Tibial nerve (tissue), 4 donors: ENCODE measurements around the gene BIRC3. TPM values are rescaled to one million over a fixed set of nuclear protein-coding genes. Genes with fewer than 3 reads are reported as not detected.

ENCODE experiments used
- DNase-seq, 2 donors: peaks; one replicate each; pipeline ENCODE4 v3.0.0-alpha.2; 2019; ENCODE audit warnings: low spot score in 2 of 2
- H3K27ac ChIP-seq, 4 donors: fragments of 200-600 bp; sonication (generic) in 3 of 4; one replicate each; pipeline ENCODE4 v1.5.1; 2017 to 2019; ENCODE audit warnings: mild to moderate bottlenecking in 1 of 4
- H3K27me3 ChIP-seq, 2 donors: fragments of 200-600 bp; sonication (generic) in 1 of 2; one replicate each; pipeline versions ENCODE4 v1.5.1 to v1.6.0; 2017 to 2019
- H3K36me3 ChIP-seq, 3 donors: fragments of 200-600 bp; sonication (generic); one replicate each; pipeline ENCODE4 v1.5.1; 2018 to 2019
- H3K4me1 ChIP-seq, 4 donors: fragments of 200-600 bp; sonication (generic) in 3 of 4; one replicate each; pipeline ENCODE4 v1.5.1; 2017 to 2019
- H3K4me3 ChIP-seq, 4 donors: fragments of 200-600 bp; sonication (generic) in 3 of 4; one replicate each; pipeline ENCODE4 v1.5.1; 2017 to 2019; ENCODE audit warnings: mild to moderate bottlenecking in 1 of 4, moderate library complexity in 1 of 4
- H3K9me3 ChIP-seq, 4 donors: fragments of 200-600 bp; sonication (generic) in 3 of 4; one replicate each; pipeline ENCODE4 v1.5.1; 2017 to 2019
- EP300 ChIP-seq, 2 donors: sonication (generic); formaldehyde crosslinking; IDR thresholded peaks; one replicate each; pipeline ENCODE4 v1.6.1; 2017; ENCODE audit warnings: antibody characterized with exemption in 2 of 2, mild to moderate bottlenecking in 1 of 2
- POLR2A ChIP-seq, 2 donors: fragments of 450-650 bp; IDR thresholded peaks; one replicate each; pipeline ENCODE4 v1.6.1; 2017; ENCODE audit warnings: antibody characterized with exemption in 2 of 2, mild to moderate bottlenecking in 2 of 2, moderate library complexity in 2 of 2
- WGBS, 2 donors: methylation state at CpG; one replicate each; pipeline ENCODE4 v1.1.5; 2018; 5-methylcytosine and 5-hydroxymethylcytosine counted together
- total RNA-seq, 4 donors: library from RNA; depleted of rRNA; stranded (reverse); fragments of >200 nt; gene quantifications; one replicate each; pipeline ENCODE4 v1.1.0, GENCODE V29; 2016
- TF ChIP-seq, protein P1 (sequence below), 5 experiments: fragments of 200-600 bp in 3 of 5; fragments of 450-650 bp in 2 of 5; sonication (generic) in 3 of 5; IDR thresholded peaks; one replicate each; pipeline ENCODE4 v1.5.1; 2016 to 2019; ENCODE audit warnings: antibody characterized with exemption in 5 of 5, mild to moderate bottlenecking in 3 of 5, moderate library complexity in 2 of 5

BIRC3 gene
- total RNA-seq, 4 donors from 2014 or later = 12.9 to 28.2 (median 20.3) TPM

DNA sequence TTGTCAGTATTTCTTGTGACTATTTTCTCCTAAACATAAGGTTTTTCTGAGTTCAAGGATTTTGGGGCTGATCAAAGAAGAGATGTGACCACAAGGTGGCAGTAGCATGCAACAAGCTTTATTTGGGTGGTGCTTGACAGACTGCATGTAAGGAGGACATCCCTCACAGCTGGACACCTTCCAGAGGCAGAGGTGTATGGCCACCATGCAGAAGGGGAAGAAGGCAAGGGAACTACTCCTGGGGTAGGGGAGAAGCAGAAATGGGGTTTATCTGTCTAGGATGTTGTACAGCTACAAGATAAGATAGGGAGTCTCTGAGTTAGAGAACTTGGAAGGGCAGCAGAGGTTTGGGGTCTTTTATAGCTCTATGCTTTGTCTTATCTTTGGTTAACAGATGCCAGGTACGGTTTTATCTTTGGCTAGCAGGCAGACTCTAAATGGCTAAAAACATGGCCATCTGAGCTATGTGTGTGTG lies 24.6 kb downstream of the BIRC3 start:
- TF ChIP-seq POLR2A (IDR thresholded peaks at IDR 0.05) (no peak), EP300 (IDR thresholded peaks at IDR 0.05) (no peak)
- TF ChIP-seq, protein P1, sequence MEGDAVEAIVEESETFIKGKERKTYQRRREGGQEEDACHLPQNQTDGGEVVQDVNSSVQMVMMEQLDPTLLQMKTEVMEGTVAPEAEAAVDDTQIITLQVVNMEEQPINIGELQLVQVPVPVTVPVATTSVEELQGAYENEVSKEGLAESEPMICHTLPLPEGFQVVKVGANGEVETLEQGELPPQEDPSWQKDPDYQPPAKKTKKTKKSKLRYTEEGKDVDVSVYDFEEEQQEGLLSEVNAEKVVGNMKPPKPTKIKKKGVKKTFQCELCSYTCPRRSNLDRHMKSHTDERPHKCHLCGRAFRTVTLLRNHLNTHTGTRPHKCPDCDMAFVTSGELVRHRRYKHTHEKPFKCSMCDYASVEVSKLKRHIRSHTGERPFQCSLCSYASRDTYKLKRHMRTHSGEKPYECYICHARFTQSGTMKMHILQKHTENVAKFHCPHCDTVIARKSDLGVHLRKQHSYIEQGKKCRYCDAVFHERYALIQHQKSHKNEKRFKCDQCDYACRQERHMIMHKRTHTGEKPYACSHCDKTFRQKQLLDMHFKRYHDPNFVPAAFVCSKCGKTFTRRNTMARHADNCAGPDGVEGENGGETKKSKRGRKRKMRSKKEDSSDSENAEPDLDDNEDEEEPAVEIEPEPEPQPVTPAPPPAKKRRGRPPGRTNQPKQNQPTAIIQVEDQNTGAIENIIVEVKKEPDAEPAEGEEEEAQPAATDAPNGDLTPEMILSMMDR (IDR thresholded peaks at IDR 0.05) = peak; percentile 75 to 84 (median 76)
- peak; percentile 57 to 95 for DNase-seq
- WGBS, 2 donors = 56 to 87% methylated on average over 1 of the region's 1 CpG

DNA sequence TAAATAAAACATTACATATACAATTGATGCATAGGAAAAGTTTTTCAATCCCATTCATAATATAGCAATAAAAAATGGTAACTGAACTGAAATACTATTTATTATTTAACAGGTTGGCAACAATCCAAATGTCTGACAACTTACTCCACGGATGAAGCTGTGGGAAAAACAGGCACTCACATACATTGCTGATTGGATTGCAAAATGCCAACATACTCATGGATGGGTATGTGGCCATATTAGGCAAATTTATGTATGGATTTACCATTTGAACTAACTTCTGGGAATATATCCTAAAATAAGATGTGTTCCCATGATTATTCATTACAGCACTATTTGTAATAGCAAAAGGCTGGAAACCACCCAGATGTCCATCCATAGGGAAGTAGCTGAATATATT lies 26.5 kb downstream of the BIRC3 start:
- Histone ChIP-seq H3K9me3 (no peaks in the 10 kb centered on the region), H3K36me3 (peaks cover 0 to 1% (median 0%) of the 10 kb centered on the region in 3 donors), H3K27me3 (no peaks in the 10 kb centered on the region), H3K4me1 (peaks cover 0 to 38% (median 5%) of the 10 kb centered on the region in 4 donors), H3K27ac (no peak overlapping the region), H3K4me3 (no peak overlapping the region)
- 17 to 28% methylated on average over 1 of the region's 1 CpG for WGBS, 2 donors
- no peak for DNase-seq
- TF ChIP-seq, protein P1 (IDR thresholded peaks at IDR 0.05) = no peak
- TF ChIP-seq POLR2A (IDR thresholded peaks at IDR 0.05) (no peak), EP300 (IDR thresholded peaks at IDR 0.05) (no peak)

More for the DNA sequence above, 24.6 kb downstream of the BIRC3 start:
- no peaks in the 10 kb centered on the region for H3K27me3 ChIP-seq
- H3K4me1 ChIP-seq = peaks cover 0 to 30% (median 3%) of the 10 kb centered on the region in 4 donors
- no peaks in the 10 kb centered on the region for H3K9me3 ChIP-seq
- peaks cover 0 to 21% (median 0%) of the 10 kb centered on the region in 3 donors for H3K36me3 ChIP-seq
- no peak overlapping the region for H3K4me3 ChIP-seq
- peak overlapping the region in 1 of 4 donors; percentile 54 for H3K27ac ChIP-seq

DNA sequence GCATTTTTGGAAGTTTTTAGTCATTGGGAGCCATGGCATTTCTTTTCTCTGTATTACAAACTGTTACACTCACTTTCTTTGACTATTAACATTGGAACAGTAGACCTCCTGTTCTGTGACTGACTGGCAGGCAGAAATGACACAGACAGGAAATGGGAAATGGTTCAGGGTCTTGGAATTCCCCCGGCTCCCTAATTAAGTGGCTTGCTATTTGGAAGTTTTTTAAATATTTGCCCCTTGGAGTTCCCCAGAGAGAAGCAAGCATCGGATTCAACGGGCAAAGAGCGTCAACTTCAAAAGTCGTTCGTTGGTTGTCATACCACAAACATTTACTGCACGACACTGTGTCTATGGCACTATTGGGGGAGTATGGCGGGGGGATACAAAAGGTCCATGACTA lies 28.6 kb downstream of the BIRC3 start:
- DNase-seq = no peak
- Histone ChIP-seq H3K4me1 (peaks cover 5 to 59% (median 17%) of the 10 kb centered on the region in 4 donors), H3K4me3 (peak overlapping the region; percentile 64 to 95 (median 87)), H3K9me3 (no peaks in the 10 kb centered on the region), H3K27me3 (no peaks in the 10 kb centered on the region), H3K27ac (peak overlapping the region; percentile 95 to 100 (median 98)), H3K36me3 (peaks cover 0 to 9% (median 0%) of the 10 kb centered on the region in 3 donors)
- 8 to 19% methylated on average over 8 of the region's 8 CpGs for WGBS, 2 donors
- TF ChIP-seq POLR2A (IDR thresholded peaks at IDR 0.05) (no peak), EP300 (IDR thresholded peaks at IDR 0.05) (no peak)
- TF ChIP-seq, protein P1 (IDR thresholded peaks at IDR 0.05) = no peak

DNA sequence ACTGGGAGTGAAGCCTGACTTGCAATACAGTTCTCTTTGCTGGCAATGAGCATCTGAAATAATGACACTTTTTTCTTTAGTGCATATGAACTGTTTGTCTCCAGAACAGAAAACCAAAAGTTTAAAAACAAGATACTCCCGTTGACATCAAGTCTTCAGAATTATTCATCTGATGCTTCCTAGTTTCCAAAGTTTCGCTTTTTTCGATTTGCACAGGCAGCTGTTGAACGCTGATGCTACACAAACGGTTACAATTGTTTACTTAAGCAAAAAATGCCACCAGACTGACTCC lies 29.1 kb downstream of the BIRC3 start:
- WGBS, 2 donors = 0% methylated on average over 5 of the region's 5 CpGs
- TF ChIP-seq EP300 (IDR thresholded peaks at IDR 0.05) = no peak
- TF ChIP-seq, protein P1 (IDR thresholded peaks at IDR 0.05) = no peak
- Histone ChIP-seq H3K36me3 (peaks cover 0 to 14% (median 0%) of the 10 kb centered on the region in 3 donors), H3K27me3 (no peaks in the 10 kb centered on the region), H3K9me3 (no peaks in the 10 kb centered on the region), H3K27ac (peak overlapping the region; percentile 95 to 100 (median 98)), H3K4me3 (peak overlapping the region; percentile 64 to 95 (median 87)), H3K4me1 (peaks cover 5 to 60% (median 17%) of the 10 kb centered on the region in 4 donors)
- DNase-seq = no peak

DNA sequence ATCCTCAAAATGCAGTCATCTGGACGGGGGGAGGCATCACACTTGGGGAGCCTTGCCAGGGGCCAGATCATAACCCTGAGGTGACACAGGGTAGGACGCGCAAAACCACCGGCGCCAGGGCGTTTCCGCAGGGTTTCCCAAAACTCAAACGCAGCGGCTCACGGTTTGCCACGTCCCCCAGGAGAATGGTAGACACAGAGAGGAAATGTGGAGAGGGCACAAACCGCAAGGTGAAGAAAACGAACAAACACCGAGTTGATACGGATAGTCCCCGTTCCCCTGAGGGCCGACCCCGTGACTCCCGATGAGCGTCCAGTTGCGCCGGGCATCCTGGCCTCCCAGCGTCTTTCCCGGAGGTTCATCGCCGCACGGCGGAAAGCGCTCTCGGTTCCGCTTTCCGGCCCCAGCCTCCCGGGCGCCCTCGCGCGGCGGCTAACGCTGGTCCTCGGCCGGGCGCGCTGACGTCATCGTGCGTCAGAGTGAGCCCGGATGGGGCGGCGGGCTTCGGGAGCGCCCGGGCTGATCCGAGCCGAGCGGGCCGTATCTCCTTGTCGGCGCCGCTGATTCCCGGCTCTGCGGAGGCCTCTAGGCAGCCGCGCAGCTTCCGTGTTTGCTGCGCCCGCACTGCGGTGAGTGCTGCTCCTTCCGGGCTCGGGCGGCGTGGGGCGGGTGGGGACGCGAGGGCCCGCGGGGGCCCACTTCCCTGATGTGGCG lies 29.6 kb downstream of the BIRC3 start, which contains the start of gene BIRC2:
BIRC2 (plus strand) TSS at position 467 of the 714 bp plus-strand sequence. CDS start 2,641 bp downstream, outside the sequence.
- H3K27me3 ChIP-seq = no peaks in the 10 kb centered on the region
- H3K4me3 ChIP-seq = peak within 1 kb of the TSS; percentile 64 to 95 (median 87)
- WGBS, 2 donors = 0 to 1% methylated on average over 46 to 74 of the region's 77 CpGs
- H3K36me3 ChIP-seq = peaks cover 0 to 19% (median 0%) of the 10 kb centered on the region in 3 donors
- H3K4me1 ChIP-seq = peaks cover 5 to 54% (median 17%) of the 10 kb centered on the region in 4 donors
- peak; percentile 93 to 94 for DNase-seq
- no peaks in the 10 kb centered on the region for H3K9me3 ChIP-seq
- TF ChIP-seq, protein P1 (IDR thresholded peaks at IDR 0.05) = peak; percentile 82 to 97 (median 92)
- peak; percentile 75 to 99 for TF ChIP-seq EP300 (IDR thresholded peaks at IDR 0.05)
- peak; percentile 97 to 98 for TF ChIP-seq POLR2A (IDR thresholded peaks at IDR 0.05)
- peak within 1 kb of the TSS; percentile 95 to 100 (median 98) for H3K27ac ChIP-seq
